Keratinocyte (primary cell): ENCODE measurements around the gene FTSJ1. TPM values are rescaled to one million over a fixed set of nuclear protein-coding genes. Genes with fewer than 3 reads are reported as not detected.

Source experiments
- DNase-seq: peaks from one replicate; pipeline ENCODE4 v3.0.0-alpha.2; 2011; ENCODE audit warnings: low read depth, missing footprints, low spot score
- FAIRE-seq: peaks from 2 replicates; lab custom pipeline; 2011; peaks lifted over from hg19 to GRCh38; lab: Jason Lieb, UNC
- H2AFZ ChIP-seq: 2 replicates; pipeline ENCODE4 v1.6.0; 2012; ENCODE audit warnings: low read length, control low read depth, inconsistent platforms; ENCODE audit not compliant: control insufficient read depth
- H3K27ac ChIP-seq: 2 replicates; pipeline ENCODE4 v1.5.1; 2011; ENCODE audit warnings: low read length; ENCODE audit not compliant: control insufficient read depth, insufficient read depth
- H3K27me3 ChIP-seq: 3 replicates; pipeline ENCODE4 v1.6.0; 2011; ENCODE audit warnings: low read length; ENCODE audit not compliant: control insufficient read depth, insufficient read depth; ENCODE audit errors: extremely low read depth
- H3K36me3 ChIP-seq, 2 experiments: 2 replicates in 1 of 2; 3 replicates in 1 of 2; pipeline ENCODE4 v1.5.1; 2011; ENCODE audit warnings: low read length in 2 of 2, mild to moderate bottlenecking in 1 of 2; ENCODE audit not compliant: control insufficient read depth in 2 of 2, insufficient read depth in 2 of 2; ENCODE audit errors: extremely low read depth in 1 of 2
- H3K4me1 ChIP-seq: 3 replicates; pipeline ENCODE4 v1.5.1; 2011; ENCODE audit warnings: low read length; ENCODE audit not compliant: control insufficient read depth, insufficient read depth; ENCODE audit errors: extremely low read depth
- H3K4me2 ChIP-seq: 3 replicates; pipeline ENCODE4 v1.6.0; 2011; ENCODE audit warnings: low read depth, low read length; ENCODE audit not compliant: control insufficient read depth, insufficient read depth; ENCODE audit errors: extremely low read depth
- H3K4me3 ChIP-seq, 3 experiments: fragments of 200-600 bp in 1 of 3; sonication (generic) in 1 of 3; 2 replicates in 2 of 3; 3 replicates in 1 of 3; pipeline ENCODE4 v1.5.1; 2011 to 2016; ENCODE audit warnings: low read length in 3 of 3, mild to moderate bottlenecking in 3 of 3, control low read depth in 2 of 3, inconsistent platforms in 1 of 3, low read depth in 1 of 3, mixed read lengths in 1 of 3, mixed run types in 1 of 3, moderate library complexity in 1 of 3; ENCODE audit not compliant: control insufficient read depth in 2 of 3, insufficient read depth in 2 of 3; ENCODE audit errors: extremely low read depth in 1 of 3
- H3K79me2 ChIP-seq: 2 replicates; pipeline ENCODE4 v1.6.0; 2012; ENCODE audit warnings: low read length; ENCODE audit not compliant: control insufficient read depth, insufficient read depth
- H3K9ac ChIP-seq: 3 replicates; pipeline ENCODE4 v1.6.0; 2011; ENCODE audit warnings: low read length; ENCODE audit not compliant: control insufficient read depth, insufficient read depth; ENCODE audit errors: extremely low read depth
- H3K9me1 ChIP-seq: 3 replicates; pipeline ENCODE4 v1.6.0; 2011; ENCODE audit warnings: low read length; ENCODE audit not compliant: control insufficient read depth, insufficient read depth; ENCODE audit errors: extremely low read depth
- H3K9me3 ChIP-seq: 2 replicates; pipeline ENCODE4 v1.5.1; 2012; ENCODE audit warnings: low read depth, low read length; ENCODE audit not compliant: control insufficient read depth
- H4K20me1 ChIP-seq: 3 replicates; pipeline ENCODE4 v1.6.0; 2011; ENCODE audit warnings: low read length; ENCODE audit not compliant: control insufficient read depth, insufficient read depth; ENCODE audit errors: extremely low read depth
- EZH2 ChIP-seq: IDR thresholded peaks from one replicate; pipeline ENCODE4 v1.6.1; 2012; ENCODE audit warnings: inconsistent platforms, mild to moderate bottlenecking, low read length, moderate library complexity
- dilution Hi-C: fragments of 300-500 bp; cut with MboI; formaldehyde crosslinking; loops from one replicate; pipeline ENCODE4 v1.7.0; 2020; ENCODE audit warnings: low sequenced_read_pairs; ENCODE audit not compliant: extremely low pct_ligation_motif_present
- polyA plus RNA-seq, 5 experiments: library from polyadenylated mRNA; depleted of rRNA in 3 of 5; stranded (reverse) in 3 of 5; stranded (forward) in 1 of 5; unstranded in 1 of 5; fragments of >200 nt; gene quantifications; 1 replicate in 1 of 5; 2 replicates in 3 of 5; 3 replicates in 1 of 5; pipeline versions ENCODE4 v1.2.1 to v1.2.3, GENCODE V29; 2011 to 2012; ENCODE audit warnings: missing spikeins in 2 of 5, low read depth in 1 of 5, low replicate concordance in 1 of 5
- TF ChIP-seq, protein P1 (sequence below), 3 experiments: IDR thresholded peaks in 1 of 3; conservative IDR thresholded peaks in 1 of 3; optimal IDR thresholded peaks in 1 of 3; 2 replicates in 2 of 3; 3 replicates in 1 of 3; pipeline versions ENCODE3 to v1.5.1; 2011; ENCODE audit warnings: low read length in 3 of 3, mild to moderate bottlenecking in 3 of 3, moderate library complexity in 2 of 3, control low read depth in 1 of 3, inconsistent platforms in 1 of 3; ENCODE audit not compliant: insufficient read depth in 2 of 3; ENCODE audit errors: extremely low read depth in 1 of 3

FTSJ1 gene
- polyA plus RNA-seq, 1 donor (not counting 4 experiments of a cell fraction or from before 2014, with no cell fraction given), result 60.6 TPM

DNA sequence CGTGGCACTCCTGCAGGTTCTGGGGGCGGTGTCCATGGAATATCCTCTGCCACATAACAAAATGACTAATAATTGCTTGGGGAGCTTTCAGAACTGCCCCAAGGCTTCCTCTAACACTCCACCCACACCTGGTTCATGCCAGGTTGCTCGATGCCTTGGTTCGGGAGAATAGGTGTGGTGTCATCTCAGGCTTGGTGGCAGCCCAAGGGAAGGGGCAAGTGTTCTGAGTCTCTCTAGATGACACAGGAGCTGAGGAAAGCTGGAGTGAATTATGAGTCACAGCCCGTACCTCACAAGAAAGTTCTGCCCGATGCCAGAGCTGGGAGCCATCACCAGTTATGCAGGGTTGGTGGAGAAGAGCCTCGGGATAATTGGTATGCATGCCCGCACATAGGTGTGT, 14.7 kb downstream of the FTSJ1 start:
- no peaks in the 10 kb centered on the region for H4K20me1 ChIP-seq
- dilution Hi-C loops, result no loop called here
- peak overlapping the region; percentile 11 for H3K4me2 ChIP-seq
- peak; percentile 80 for FAIRE-seq
- H3K4me1 ChIP-seq, result peaks cover 37% of the 10 kb centered on the region
- no peaks in the 10 kb centered on the region for H3K27me3 ChIP-seq
- H3K9ac ChIP-seq, result peak overlapping the region; percentile 50
- no peak overlapping the region for H3K4me3 ChIP-seq
- H3K79me2 ChIP-seq, result no peaks in the 10 kb centered on the region
- no peak for TF ChIP-seq EZH2
- TF ChIP-seq, protein P1, sequence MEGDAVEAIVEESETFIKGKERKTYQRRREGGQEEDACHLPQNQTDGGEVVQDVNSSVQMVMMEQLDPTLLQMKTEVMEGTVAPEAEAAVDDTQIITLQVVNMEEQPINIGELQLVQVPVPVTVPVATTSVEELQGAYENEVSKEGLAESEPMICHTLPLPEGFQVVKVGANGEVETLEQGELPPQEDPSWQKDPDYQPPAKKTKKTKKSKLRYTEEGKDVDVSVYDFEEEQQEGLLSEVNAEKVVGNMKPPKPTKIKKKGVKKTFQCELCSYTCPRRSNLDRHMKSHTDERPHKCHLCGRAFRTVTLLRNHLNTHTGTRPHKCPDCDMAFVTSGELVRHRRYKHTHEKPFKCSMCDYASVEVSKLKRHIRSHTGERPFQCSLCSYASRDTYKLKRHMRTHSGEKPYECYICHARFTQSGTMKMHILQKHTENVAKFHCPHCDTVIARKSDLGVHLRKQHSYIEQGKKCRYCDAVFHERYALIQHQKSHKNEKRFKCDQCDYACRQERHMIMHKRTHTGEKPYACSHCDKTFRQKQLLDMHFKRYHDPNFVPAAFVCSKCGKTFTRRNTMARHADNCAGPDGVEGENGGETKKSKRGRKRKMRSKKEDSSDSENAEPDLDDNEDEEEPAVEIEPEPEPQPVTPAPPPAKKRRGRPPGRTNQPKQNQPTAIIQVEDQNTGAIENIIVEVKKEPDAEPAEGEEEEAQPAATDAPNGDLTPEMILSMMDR (optimal IDR thresholded peaks at IDR 0.05 in 1 of 3, IDR thresholded peaks at IDR 0.05 in 1 of 3, conservative IDR thresholded peaks at IDR 0.05 in 1 of 3; ENCODE audit: extremely low read depth in 1 of 3, insufficient read depth in 2 of 3, low read length in 3 of 3), result no peak
- peaks cover 3% of the 10 kb centered on the region for H3K9me3 ChIP-seq
- H3K27ac ChIP-seq, result peak overlapping the region; percentile 68
- no peaks in the 10 kb centered on the region for H3K36me3 ChIP-seq
- DNase-seq, result peak; percentile 87
- no peaks in the 10 kb centered on the region for H3K9me1 ChIP-seq
- H2AFZ ChIP-seq, result no peak overlapping the region

DNA sequence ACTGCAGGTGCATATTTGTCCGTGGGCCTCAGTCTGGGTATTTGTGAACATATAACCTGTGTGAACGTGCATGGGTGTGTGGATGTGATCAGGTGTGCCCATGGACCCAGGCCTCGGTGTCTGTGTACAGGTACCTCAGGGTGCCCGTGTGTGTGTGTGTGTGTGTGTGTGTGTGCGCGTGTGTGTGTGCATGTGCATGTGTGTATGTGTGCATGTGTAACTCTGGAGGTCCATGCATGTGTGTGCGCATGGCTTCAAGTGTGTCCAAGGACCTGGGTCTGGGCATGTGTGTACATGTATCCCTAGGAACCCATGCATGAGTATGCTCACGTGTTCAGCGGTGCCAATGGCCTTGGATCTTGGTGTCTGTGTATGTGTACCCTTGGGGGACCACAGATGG, 15.8 kb downstream of the FTSJ1 start:
- no peak overlapping the region for H3K4me3 ChIP-seq
- no peaks in the 10 kb centered on the region for H3K79me2 ChIP-seq
- no peaks in the 10 kb centered on the region for H4K20me1 ChIP-seq
- H3K9ac ChIP-seq, result peak overlapping the region; percentile 32
- no peak overlapping the region for H2AFZ ChIP-seq
- FAIRE-seq (no peak), DNase-seq (no peak)
- no peaks in the 10 kb centered on the region for H3K36me3 ChIP-seq
- dilution Hi-C loops, result no loop called here
- H3K9me1 ChIP-seq, result no peaks in the 10 kb centered on the region
- TF ChIP-seq, protein P1 (optimal IDR thresholded peaks at IDR 0.05 in 1 of 3, IDR thresholded peaks at IDR 0.05 in 1 of 3, conservative IDR thresholded peaks at IDR 0.05 in 1 of 3; ENCODE audit: extremely low read depth in 1 of 3, insufficient read depth in 2 of 3, low read length in 3 of 3), result no peak
- TF ChIP-seq EZH2, result no peak
- H3K27ac ChIP-seq, result peak overlapping the region; percentile 62
- H3K4me2 ChIP-seq, result peak overlapping the region; percentile 50
- peaks cover 37% of the 10 kb centered on the region for H3K4me1 ChIP-seq
- peaks cover 3% of the 10 kb centered on the region for H3K9me3 ChIP-seq
- no peaks in the 10 kb centered on the region for H3K27me3 ChIP-seq
